Fibroblast of peridontal ligament (primary cell): ENCODE measurements around the gene KIF26A.
"Not testable (repeated sequence)": the region's sequence is repeated elsewhere in the genome, so short reads cannot be mapped to it uniquely, and the experiment has no call there.

Experiments used
- DNase-seq: peaks from one replicate; pipeline ENCODE4 v3.0.0-alpha.2; 2010; ENCODE audit errors: extremely low read depth

KIF26A gene

DNA sequence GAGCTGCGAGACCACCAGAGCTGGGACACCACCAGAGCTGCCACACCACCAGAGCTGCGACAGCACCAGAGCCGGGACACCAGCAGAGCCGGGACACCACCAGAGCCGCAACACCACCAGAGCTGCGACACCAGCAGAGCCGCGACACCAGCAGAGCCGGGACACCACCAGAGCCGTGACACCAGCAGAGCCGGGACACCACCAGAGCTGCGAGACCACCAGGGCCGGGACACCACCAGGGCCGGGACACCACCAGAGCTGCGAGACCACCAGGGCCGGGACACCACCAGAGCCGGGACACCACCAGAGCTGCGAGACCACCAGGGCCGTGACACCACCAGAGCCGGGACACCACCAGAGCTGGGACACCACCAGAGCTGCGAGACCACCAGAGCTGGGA is 69.9 kb downstream of the KIF26A start:
- DNase-seq = not testable (repeated sequence)

DNA sequence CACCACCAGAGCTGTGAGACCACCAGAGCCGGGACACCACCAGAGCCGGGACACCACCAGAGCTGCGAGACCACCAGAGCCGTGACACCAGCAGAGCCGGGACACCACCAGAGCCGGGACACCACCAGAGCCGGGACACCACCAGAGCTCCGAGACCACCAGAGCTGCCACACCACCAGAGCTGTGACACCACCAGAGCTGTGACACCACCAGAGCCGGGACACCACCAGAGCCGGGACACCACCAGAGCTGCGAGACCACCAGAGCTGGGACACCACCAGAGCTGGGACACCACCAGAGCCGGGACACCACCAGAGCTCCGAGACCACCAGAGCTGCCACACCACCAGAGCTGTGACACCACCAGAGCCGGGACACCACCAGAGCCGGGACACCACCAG is 70.7 kb downstream of the KIF26A start:
- DNase-seq = not testable (repeated sequence)

DNA sequence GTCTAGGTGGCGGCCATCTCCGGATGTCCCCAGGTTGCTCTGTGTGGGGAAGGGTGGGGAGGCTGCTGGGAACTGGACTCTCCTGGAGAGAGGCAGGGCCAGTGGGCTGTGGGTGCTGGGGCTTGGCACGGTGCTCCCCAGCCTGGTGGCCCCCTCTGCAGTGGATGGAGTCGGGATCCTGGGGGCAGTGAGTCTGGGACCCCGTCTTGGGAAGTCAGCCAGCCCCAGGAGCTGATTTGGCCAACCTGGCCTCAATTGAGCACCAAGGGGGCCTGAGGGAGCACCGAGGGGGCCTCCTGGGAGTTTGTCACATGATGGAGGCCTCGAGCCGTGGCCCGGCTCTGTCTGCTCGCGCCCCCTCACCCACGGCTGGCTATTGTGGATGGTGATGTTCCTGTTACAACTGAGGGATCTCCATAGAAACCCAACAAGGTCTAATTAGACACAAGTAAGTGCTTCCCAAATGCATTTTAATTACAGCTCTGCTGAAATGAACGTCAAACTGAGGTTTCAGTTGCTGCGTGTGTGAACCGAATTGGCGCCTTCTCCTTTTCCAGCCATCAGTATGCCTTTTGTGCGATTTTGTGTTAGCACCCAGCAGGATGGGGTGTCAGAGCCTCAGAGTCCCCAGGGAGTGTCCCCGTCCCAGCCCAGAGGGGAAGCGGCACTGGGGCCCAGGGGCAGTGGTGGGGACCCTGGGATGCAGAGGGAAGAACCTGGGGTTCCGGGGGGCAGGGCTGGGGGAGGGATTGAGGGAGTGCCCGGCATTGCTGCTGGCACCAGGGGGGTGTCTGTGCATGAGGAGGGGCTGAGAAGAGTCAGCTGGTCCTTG is 71.8 kb downstream of the KIF26A start:
- no peak for DNase-seq

DNA sequence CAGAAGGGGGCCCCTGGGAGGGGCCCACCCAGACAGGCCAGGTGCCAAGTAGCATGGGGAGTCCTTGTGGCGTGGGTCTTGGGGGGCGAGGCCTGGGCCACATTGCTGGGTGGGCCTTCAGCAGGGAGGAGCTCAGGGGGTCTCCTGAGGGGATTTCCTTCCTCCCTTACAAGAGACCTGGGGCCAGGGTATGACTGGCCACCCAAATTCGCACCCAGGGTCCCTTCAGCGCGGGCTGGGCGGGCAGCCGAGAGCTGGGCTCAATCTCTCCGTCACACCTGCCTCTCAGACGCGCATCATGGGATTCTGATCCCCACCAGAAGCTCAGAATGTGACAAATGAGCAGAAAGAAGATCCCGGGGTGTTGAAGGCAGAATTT is 72.4 kb downstream of the KIF26A start:
- no peak for DNase-seq

DNA sequence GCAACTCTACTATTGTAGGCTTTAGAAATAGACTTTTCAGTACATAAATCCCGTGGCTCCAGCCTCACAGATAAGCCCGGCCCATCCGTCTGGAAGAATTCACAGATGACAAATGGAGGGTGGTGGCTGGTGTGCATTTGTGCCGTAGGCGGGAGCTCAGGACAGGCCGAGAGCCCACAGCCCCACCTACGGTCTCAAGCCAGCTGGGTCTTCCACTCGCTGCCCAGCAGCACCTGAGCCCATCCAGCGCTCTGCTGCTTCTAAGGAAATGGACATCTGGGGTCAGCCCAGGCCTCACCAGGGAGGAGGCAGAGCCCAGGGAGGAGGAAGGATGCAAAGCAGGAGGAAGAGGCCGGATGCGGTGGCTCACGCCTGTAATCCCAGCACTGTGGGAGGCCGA is 72.8 kb downstream of the KIF26A start:
- DNase-seq = no peak

DNA sequence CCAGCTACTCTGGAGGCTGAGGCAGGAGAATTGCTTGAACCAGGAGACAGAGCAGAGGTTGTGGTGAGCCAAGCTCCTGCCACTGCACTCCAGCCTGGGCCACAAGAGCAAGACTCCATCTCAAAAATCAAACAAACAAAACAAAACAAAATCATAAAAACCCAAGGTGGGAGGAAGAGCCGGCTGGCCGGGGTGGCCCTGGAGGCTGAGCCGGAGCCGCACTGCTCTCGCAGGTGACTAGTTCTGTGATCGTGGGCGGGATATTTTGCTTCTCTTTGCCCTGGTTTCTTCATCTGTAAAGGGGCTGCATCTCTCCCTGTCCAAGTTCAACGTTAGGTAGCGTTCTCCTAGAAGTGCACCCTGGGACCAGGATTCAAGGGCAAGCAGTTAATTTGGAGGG is 73.4 kb downstream of the KIF26A start:
- DNase-seq = no peak

DNA sequence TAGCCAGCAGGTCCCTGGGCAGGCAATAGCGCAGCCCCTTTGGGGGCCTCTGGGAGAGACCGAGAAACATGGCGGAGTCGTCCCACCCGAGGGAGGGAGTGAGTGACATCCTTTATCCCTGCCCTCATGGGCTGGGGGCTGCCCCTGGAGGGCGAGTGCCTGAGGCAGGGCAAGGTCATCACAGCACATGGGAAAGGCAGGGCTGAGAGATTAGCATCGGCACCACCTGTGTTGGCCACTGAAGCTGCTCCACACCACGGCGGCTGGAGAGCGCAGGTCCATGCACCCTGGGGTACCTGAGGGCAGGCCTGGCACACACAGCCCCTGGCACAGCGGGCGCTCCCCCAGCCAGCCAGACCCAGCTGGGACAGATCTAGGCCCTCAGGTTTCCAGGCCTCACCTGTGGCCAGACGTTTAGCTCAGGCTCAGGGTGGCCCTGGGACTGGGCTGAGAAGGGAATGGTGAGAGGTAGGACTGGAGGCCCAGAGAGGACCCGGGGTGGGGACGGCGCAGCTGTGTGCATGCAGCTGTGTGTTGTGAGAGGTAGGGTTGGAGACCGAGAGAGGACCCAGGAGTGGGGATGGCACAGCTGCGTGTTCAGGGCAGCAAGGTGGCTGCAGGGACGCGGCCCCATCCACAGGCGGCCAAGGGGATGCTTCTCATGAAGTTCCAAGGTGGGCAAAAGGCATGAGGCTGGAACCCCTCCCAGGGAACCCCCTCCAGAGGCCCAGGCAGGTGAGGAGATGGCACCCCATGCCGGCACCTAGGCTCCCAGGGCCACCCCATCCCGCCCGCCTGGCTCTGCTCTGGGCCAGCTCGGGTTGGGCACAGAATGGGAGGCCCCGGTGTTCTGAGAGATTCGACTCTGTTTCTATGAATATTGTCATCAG is 74.1 kb downstream of the KIF26A start:
- no peak for DNase-seq

DNA sequence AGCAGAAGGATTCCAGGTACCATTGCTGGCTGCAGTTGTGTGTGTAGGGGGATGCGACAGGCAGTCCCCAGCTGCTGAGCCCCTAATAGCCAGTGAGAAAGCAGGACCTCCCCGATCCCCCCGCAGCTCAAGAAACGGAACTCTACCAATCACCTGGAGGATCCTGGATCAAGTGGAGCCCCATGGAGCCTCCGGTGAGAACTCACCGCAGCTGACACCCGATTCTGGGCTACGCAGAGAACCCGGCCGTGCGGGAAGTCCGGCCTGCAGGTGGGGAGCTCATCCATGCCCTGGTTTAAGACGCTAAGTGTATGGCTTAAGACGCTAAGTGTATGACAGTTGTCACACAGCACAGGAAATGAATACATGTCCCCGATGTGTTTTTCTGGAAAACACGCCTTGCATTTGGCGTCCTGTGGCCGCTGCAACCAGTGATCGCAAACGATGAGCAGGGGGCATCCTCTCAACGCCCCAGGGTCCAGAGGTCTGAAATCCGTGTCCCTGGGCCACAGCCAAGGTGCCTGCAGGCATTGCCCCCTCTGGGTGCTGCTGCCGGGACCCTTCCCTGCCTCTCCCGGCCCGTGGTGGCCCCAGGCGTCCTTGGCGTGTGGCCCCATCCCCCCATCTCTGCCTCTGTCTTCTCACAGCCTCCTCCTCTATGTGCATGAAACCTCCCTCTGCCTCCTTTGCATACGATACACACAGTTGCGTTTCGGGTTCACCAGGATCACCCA is 75.1 kb downstream of the KIF26A start:
- DNase-seq = no peak

DNA sequence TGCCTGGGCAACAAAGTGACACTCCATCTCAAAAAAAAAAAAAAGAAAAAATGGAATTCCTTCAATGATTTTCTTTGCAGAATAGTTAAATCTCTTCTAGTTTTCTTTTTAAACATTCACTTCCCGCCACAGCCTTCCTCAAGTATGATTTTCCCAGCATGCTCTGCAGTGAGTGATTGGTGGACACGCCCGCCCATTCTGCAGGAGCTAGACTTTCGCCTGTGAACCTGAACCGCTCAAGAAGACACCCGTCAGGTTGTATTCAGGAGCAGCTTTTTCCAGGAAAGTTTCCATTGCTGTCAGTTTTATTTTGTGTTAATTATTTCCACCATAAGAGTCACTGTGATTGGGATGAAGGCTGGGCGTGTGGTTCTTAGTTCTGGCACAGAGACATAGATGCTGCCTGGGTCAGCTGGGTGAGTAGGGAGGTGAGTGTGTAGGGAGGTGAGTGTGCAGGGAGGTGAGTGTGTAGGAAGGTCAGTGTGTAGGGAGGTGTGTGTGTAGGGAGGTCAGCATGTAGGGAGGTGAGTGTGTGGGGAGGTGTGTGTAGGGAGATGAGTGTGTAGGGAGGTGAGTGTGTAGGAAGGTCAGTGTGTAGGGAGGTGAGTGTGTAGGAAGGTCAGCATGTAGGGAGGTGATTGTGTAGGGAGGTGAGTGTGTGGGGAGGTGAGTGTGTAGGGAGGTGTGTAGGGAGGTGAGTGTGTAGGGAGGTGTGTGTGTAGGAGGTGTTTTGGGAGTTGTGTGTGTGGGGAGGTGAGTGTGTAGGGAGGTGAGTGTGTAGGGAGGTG is 76.2 kb downstream of the KIF26A start:
- no peak for DNase-seq

DNA sequence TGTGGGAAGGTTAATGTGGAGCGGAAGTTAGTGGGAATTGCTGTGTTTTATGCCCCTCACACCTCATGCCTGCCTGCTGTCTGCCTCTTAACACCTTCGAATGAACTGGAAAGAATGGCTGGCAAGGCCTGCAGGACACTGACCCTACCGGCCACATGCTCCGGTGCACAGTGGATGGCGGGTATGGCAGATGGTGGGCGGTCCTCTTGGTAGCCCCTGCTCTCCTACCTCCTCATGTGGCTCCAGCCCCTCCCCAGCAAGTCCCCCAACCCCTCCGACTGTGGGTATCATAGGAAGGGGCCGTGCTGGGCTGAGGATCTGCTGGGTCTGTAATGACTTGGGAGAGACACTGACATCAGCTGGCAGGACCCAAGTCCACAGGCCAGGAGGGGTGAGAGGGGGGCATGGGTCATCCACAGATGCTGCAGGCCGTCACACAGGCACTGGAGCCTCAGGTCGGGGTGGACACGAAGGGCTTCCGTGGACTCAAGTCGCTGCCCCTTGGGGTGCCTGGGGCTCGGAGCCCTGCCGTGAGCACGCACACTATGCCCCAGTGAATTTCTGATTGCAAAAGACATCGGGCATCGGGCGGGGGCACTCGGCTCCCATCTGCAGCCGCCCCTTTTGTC is 77.4 kb downstream of the KIF26A start:
- DNase-seq = no peak

DNA sequence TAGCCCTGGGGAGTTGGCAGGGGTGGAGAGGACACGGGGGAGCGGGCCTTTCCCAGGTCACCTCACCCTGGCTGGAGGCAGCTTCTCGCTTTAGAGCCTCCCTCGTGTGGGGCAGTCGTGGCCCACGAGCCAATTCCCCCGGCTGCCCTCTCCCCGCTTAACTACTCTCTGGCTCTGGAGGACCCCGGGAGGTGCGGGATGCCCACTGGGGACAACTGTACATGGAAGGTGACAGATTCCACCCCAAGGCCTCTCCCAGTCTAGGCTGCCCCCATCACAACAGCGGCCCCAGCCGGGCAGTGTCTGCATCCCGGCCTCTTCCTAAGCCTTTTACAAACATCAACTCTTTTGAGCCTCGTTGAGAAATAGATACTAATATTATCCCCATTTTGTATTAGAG is 78.1 kb downstream of the KIF26A start:
- no peak for DNase-seq

DNA sequence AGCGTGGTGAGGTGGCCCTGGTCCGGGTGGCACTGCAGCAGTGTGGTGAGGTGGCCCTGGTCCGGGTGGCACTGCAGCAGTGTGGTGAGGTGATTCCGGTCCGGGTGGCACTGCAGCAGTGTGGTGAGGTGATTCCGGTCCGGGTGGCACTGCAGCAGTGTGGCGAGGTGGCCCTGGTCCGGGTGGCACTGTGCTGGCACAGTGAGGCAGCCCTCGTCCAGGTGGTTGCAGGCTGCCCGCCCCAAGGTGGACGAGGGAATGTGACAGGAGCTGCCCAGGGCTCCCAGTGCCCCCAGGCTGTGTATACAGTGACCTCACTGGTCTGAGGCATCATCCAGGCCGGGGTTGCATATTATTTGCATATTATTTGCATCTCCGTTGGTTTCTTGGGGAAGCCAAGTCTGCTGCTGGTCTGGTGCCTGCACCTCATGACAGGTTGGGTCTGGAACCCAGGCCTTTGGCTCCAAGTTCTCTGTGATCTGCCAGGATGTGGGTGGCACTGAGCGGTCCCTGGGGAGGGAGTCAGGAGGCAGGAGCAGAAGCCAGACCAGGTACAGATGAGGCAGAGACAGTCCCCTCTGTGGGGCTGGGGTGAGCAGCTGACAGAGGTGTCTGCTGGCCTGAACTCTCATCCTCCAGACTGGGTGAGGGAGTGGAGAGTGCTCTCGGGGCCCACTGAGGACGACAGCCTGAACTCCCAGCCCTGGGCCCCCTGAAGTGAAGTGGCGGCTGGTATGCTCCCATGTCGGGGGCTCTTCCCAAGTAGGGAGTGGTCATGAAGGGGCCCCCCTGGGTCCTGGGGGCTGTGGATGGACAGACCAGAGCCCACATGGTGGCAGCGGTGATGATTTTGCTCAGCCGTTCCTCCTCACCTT is 79.3 kb downstream of the KIF26A start:
- DNase-seq = no peak

DNA sequence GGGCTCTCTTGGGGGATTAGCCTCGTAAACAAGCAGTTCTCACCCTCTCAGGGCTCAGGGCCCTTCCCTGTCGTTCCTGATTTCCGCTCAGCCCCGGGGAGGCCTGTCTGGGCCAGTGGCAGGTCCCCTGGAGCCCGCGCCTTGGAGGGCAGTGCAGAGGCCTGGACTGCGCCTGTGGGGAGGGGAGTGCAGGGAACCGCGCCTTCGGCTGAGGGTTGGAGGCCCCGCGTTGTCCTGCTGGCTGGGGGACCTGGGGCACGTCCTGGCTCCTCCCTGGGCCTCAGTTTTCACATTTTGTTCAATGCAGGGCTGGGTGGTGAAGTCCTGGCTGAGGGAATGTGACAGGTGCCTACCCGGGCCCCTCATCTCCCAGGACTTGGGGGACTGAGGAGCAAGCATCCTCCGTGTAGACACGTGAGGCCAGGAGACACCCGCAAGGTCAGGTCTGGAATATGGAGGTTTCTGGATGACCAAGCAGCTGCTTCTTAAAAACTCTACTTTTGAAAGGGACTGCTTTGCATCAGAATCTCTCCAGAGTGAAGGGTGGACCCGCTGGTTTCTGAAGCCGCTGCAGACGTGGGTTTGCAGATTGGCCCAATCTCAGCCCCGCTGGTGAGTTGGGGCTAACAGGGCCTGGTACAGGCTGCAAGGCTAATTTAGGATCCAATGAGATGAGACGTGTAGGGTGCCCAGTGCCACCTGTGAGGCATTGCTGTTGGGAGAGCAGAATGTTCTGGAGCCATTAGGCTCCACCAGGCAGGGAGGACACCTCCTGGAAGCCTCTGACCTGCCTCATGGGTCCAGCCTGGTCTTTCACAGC is 80.2 kb downstream of the KIF26A start:
- no peak for DNase-seq

DNA sequence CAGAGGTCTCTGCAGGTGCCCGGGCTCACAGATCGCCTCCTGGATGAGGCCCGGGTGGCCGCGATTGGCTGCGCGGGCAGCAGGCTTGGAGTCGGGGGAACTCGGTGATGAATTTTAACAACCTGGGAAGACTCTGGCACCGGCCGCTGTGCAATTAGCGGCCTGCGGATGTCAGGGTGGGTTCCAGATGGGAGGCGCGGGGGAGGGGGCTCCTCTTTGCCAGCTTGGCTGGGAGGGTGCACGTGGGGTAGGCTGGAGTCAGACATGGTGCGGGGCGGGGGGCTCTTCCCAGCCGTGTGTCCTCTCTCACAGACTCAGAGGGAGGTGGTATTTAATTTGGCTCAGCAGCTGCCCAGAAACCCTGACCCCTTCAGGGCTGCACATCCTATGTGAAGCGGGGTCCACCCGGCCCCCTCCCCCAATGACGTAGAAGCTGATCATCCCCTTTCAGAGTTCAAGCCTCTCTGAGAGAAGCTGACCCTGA is 81.4 kb downstream of the KIF26A start:
- DNase-seq = no peak

DNA sequence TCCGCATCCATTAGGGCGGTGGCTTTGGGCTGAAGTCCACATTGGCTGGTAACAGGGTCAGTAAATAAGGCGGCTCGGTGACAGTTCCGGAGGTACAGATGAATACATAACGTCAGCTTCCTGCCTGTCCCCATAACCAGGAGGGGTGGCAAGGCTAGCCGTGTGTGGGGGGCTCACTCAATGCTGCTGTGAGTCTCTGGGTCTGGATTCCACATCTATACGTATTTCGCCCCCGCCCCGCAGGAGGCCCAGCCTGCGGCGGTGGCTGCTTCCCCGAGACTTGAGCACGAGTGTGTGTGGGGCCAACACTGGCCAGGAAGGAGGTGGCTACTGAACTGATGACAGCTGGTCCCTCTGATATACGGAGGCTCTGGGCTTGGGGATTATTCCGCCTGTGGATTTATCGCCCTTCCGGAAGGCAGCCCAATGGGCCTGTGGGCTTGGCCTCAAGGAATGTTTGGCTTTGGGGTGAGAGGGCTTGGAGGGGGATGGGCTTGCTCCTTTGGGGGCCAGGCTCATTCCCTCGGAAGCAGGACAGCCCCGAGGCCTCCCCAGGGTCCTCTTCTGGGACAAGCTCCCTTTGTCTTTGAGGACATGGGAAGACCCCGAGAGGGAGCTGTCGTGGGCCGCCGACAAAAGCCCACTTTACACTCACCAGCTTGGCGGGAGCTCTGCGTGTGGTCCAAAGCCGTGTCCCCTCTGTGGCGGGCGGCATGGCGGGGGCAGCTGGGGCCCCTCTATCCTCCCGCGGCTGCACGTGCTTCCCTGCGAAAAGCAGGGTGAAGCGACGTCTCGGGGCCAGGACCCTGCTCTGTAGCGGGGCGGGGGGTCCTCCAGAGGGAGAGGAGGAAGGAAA is 82.1 kb downstream of the KIF26A start:
- no peak for DNase-seq

DNA sequence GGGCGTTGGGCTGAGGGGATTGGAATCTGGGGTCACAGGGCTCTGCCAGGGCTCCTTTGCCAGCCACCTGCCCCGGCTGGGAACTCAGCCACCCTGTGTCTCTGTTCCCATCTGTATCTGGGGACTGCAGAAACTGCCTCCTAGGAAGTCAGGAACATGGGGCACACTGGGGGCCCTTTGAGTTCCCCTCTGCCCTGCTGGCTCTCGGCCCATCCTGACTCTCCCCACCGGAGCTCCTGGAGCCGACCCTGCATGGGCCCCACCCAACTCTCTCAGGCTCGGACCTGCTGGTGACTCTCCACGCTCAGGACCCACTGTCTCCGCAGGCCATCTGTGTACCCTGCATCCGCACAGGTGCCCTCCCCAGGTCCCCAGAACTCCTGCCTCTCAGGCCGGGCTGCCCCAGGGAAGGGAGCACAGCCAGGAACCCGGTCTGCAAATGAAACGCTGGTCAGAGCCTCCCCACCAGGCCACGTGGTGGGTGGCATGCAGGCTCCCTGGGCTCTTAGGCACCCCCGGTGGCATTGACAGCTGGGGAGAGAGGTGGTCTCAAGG is 82.8 kb downstream of the KIF26A start:
- DNase-seq = no peak

DNA sequence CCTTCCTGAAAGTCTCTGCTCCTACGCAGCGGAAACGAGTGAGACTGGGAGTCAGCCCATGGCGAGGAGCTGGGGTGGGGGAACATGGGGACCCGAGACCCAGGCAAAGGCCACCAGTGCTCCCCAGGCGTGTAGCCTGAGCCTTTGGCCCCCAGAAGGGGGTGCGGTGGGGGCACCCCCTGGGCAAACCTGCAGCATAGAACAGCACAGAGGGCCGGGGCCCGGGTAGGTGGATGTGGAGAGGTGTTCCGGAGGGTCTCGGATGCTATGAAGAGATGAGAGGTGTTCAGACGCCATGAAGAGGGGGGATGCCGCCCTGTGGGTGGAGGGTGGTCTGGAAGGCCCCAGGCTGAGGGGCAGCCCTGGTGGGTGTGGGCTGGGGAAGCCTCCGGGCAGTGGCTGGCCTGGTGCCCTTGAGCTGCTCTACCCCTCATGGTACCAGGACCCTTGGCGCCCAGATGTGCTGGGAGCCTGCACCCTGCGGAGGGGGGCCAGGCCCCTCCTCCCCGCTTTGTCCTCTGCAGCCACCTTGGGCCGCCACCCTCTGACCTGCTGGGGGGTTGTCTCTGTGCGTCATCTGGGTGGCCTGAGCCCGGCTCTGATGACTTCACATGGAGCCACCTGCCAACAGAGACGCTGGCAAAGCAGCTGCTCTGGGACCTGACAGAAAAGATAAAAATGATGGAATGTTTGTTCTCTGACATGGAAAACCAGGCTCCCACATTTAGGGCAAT is 83.4 kb downstream of the KIF26A start:
- no peak for DNase-seq
